Measurements from ENCODE around the gene HPCAL4. TPM values are rescaled to one million over a fixed set of nuclear protein-coding genes. Genes with fewer than 3 reads are reported as not detected.

The HPCAL4 gene
- total and polyA plus RNA-seq, 9 of the 15 experiments (the other 6 are each of a cell fraction or from before 2014, with no cell fraction given), result 0.01 to 0.04 (median 0.04) TPM; not detected in 4

DNA sequence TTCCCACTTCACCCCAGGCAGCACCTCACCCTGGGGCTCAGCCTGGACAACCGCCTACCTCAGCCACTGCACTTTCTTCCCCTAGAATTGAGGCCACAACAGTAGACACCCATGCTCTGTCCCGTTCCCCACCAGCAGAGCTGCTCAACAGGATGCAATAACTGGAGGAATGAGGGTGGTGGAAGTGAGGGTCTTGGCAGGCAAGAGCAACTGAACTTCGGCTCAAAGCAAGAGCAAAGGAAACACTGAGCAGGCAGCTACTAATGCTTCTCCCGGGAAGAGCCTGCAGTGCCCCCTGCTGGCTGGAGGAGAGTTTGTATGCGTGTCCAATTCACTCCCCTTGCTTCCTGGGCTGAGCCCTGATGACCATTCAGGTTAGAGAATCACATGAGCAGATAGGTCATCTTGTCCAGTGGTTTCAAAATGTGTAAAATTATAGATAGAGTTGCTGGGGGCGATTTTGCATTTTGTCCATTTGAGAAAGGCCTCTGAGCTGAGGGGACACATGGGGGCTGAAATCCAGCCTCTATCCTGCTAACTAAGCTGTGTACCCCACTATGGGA is 33.2 kb downstream of the HPCAL4 start (continued):
- no peak for TF ChIP-seq ZNF124 (CRISPR knock-in tag; IDR thresholded peaks at IDR 0.05)
- TF ChIP-seq, protein P1, sequence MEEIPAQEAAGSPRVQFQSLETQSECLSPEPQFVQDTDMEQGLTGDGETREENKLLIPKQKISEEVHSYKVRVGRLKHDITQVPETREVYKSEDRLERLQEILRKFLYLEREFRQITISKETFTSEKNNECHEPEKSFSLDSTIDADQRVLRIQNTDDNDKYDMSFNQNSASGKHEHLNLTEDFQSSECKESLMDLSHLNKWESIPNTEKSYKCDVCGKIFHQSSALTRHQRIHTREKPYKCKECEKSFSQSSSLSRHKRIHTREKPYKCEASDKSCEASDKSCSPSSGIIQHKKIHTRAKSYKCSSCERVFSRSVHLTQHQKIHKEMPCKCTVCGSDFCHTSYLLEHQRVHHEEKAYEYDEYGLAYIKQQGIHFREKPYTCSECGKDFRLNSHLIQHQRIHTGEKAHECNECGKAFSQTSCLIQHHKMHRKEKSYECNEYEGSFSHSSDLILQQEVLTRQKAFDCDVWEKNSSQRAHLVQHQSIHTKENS (CRISPR knock-in tag; IDR thresholded peaks at IDR 0.05), result no peak
- no peak for TF ChIP-seq MTA1 (IDR thresholded peaks at IDR 0.05; ENCODE audit: borderline replicate concordance)
- peak; percentile 61; the same call in 1 of the 2 replicates for TF ChIP-seq ELF4 (CRISPR knock-in tag; IDR thresholded peaks at IDR 0.05)
- no peak for TF ChIP-seq RBM39 (optimal IDR thresholded peaks at IDR 0.05; ENCODE audit: low read depth, low read length)
- TF ChIP-seq ZNF134 (CRISPR knock-in tag; conservative IDR thresholded peaks at IDR 0.05), result no peak
- TF ChIP-seq, protein P2, sequence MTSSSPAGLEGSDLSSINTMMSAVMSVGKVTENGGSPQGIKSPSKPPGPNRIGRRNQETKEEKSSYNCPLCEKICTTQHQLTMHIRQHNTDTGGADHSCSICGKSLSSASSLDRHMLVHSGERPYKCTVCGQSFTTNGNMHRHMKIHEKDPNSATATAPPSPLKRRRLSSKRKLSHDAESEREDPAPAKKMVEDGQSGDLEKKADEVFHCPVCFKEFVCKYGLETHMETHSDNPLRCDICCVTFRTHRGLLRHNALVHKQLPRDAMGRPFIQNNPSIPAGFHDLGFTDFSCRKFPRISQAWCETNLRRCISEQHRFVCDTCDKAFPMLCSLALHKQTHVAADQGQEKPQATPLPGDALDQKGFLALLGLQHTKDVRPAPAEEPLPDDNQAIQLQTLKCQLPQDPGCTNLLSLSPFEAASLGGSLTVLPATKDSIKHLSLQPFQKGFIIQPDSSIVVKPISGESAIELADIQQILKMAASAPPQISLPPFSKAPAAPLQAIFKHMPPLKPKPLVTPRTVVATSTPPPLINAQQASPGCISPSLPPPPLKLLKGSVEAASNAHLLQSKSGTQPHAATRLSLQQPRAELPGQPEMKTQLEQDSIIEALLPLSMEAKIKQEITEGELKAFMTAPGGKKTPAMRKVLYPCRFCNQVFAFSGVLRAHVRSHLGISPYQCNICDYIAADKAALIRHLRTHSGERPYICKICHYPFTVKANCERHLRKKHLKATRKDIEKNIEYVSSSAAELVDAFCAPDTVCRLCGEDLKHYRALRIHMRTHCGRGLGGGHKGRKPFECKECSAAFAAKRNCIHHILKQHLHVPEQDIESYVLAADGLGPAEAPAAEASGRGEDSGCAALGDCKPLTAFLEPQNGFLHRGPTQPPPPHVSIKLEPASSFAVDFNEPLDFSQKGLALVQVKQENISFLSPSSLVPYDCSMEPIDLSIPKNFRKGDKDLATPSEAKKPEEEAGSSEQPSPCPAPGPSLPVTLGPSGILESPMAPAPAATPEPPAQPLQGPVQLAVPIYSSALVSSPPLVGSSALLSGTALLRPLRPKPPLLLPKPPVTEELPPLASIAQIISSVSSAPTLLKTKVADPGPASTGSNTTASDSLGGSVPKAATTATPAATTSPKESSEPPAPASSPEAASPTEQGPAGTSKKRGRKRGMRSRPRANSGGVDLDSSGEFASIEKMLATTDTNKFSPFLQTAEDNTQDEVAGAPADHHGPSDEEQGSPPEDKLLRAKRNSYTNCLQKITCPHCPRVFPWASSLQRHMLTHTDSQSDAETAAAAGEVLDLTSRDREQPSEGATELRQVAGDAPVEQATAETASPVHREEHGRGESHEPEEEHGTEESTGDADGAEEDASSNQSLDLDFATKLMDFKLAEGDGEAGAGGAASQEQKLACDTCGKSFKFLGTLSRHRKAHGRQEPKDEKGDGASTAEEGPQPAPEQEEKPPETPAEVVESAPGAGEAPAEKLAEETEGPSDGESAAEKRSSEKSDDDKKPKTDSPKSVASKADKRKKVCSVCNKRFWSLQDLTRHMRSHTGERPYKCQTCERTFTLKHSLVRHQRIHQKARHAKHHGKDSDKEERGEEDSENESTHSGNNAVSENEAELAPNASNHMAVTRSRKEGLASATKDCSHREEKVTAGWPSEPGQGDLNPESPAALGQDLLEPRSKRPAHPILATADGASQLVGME (CRISPR knock-in tag; IDR thresholded peaks at IDR 0.05), result 0 out of 2 replicates have a peak, but pooled peaks have one; percentile 47
- 0 out of 4 replicates have a peak, but pooled peaks of 1 of the 2 experiments have one; percentile 32 for TF ChIP-seq RCOR1 (IDR thresholded peaks at IDR 0.05; ENCODE audit: borderline replicate concordance in 1 of 2, low read depth in 2 of 2, low read length in 2 of 2)
- TF ChIP-seq, protein P3, sequence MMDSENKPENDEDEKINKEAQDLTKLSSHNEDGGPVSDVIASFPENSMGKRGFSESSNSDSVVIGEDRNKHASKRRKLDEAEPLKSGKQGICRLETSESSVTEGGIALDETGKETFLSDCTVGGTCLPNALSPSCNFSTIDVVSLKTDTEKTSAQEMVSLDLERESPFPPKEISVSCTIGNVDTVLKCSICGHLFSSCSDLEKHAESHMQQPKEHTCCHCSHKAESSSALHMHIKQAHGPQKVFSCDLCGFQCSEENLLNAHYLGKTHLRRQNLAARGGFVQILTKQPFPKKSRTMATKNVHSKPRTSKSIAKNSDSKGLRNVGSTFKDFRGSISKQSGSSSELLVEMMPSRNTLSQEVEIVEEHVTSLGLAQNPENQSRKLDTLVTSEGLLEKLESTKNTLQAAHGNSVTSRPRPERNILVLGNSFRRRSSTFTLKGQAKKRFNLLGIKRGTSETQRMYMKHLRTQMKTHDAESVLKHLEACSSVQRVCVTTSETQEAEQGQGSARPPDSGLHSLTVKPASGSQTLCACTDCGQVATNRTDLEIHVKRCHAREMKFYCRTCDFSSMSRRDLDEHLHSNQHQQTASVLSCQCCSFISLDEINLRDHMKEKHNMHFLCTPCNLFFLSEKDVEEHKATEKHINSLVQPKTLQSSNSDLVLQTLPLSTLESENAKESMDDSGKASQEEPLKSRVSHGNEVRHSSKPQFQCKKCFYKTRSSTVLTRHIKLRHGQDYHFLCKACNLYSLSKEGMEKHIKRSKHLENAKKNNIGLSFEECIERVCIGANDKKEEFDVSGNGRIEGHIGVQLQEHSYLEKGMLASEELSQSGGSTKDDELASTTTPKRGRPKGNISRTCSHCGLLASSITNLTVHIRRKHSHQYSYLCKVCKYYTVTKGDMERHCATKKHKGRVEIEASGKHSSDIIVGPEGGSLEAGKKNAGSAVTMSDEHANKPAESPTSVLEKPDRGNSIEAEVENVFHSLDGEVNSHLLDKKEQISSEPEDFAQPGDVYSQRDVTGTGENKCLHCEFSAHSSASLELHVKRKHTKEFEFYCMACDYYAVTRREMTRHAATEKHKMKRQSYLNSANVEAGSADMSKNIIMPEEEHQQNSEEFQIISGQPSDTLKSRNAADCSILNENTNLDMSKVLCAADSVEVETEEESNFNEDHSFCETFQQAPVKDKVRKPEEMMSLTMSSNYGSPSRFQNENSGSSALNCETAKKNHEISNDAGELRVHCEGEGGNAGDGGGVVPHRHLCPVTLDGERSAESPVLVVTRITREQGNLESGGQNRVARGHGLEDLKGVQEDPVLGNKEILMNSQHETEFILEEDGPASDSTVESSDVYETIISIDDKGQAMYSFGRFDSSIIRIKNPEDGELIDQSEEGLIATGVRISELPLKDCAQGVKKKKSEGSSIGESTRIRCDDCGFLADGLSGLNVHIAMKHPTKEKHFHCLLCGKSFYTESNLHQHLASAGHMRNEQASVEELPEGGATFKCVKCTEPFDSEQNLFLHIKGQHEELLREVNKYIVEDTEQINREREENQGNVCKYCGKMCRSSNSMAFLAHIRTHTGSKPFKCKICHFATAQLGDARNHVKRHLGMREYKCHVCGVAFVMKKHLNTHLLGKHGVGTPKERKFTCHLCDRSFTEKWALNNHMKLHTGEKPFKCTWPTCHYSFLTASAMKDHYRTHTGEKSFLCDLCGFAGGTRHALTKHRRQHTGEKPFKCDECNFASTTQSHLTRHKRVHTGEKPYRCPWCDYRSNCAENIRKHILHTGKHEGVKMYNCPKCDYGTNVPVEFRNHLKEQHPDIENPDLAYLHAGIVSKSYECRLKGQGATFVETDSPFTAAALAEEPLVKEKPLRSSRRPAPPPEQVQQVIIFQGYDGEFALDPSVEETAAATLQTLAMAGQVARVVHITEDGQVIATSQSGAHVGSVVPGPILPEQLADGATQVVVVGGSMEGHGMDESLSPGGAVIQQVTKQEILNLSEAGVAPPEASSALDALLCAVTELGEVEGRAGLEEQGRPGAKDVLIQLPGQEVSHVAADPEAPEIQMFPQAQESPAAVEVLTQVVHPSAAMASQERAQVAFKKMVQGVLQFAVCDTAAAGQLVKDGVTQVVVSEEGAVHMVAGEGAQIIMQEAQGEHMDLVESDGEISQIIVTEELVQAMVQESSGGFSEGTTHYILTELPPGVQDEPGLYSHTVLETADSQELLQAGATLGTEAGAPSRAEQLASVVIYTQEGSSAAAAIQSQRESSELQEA (IDR thresholded peaks at IDR 0.05; ENCODE audit: low read depth), result no peak
- TF ChIP-seq, protein P4, sequence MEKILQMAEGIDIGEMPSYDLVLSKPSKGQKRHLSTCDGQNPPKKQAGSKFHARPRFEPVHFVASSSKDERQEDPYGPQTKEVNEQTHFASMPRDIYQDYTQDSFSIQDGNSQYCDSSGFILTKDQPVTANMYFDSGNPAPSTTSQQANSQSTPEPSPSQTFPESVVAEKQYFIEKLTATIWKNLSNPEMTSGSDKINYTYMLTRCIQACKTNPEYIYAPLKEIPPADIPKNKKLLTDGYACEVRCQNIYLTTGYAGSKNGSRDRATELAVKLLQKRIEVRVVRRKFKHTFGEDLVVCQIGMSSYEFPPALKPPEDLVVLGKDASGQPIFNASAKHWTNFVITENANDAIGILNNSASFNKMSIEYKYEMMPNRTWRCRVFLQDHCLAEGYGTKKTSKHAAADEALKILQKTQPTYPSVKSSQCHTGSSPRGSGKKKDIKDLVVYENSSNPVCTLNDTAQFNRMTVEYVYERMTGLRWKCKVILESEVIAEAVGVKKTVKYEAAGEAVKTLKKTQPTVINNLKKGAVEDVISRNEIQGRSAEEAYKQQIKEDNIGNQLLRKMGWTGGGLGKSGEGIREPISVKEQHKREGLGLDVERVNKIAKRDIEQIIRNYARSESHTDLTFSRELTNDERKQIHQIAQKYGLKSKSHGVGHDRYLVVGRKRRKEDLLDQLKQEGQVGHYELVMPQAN (IDR thresholded peaks at IDR 0.05; ENCODE audit: borderline replicate concordance), result no peak
